Measurements from ENCODE around the gene ZNF556. TPM values are rescaled to one million over a fixed set of nuclear protein-coding genes. Genes with fewer than 3 reads are reported as not detected.
"Not testable (repeated sequence)": the region's sequence is repeated elsewhere in the genome, so short reads cannot be mapped to it uniquely, and the experiment has no call there.

Gene ZNF556
- total RNA-seq, 1 experiment from 2014 or later = 0.32 TPM

- DNase-seq (ENCODE audit: extremely low read depth, low read depth) = no peak
Measured at GRCh38 chr19:2852598-2852997, 14.5 kb upstream of the ZNF556 start.

GRCh38 chr19:2853015-2853606 lies 14.0 kb upstream of the ZNF556 start:
- no peak for DNase-seq (ENCODE audit: extremely low read depth, low read depth)

- DNase-seq (ENCODE audit: extremely low read depth, low read depth) = no peak
Measured at GRCh38 chr19:2854849-2855248, 12.3 kb upstream of the ZNF556 start.

- no peak for DNase-seq (ENCODE audit: extremely low read depth, low read depth)
Measured at GRCh38 chr19:2856457-2857050, 10.6 kb upstream of the ZNF556 start.

- DNase-seq (ENCODE audit: extremely low read depth, low read depth) = no peak
Measured at GRCh38 chr19:2858864-2859263, 8.3 kb upstream of the ZNF556 start.

- no peak for DNase-seq (ENCODE audit: extremely low read depth, low read depth)
Measured at GRCh38 chr19:2863816-2864215, 3.3 kb upstream of the ZNF556 start.

- DNase-seq (ENCODE audit: extremely low read depth, low read depth) = no peak
Measured at GRCh38 chr19:2865334-2866100, 1.6 kb upstream of the ZNF556 start.

- no peak for DNase-seq (ENCODE audit: extremely low read depth, low read depth)
Measured at GRCh38 chr19:2866495-2867024, 575 bp upstream of the ZNF556 start.

GRCh38 chr19:2869618-2870017 lies 2.5 kb downstream of the ZNF556 start:
- DNase-seq (ENCODE audit: extremely low read depth, low read depth) = no peak

GRCh38 chr19:2872175-2872574 lies 5.0 kb downstream of the ZNF556 start:
- not testable (repeated sequence) for DNase-seq (ENCODE audit: extremely low read depth, low read depth)

- DNase-seq (ENCODE audit: extremely low read depth, low read depth) = no peak
Measured at GRCh38 chr19:2877398-2878331, 10.5 kb downstream of the ZNF556 start.

GRCh38 chr19:2883686-2884439 lies 16.7 kb downstream of the ZNF556 start:
- DNase-seq (ENCODE audit: extremely low read depth, low read depth) = no peak

GRCh38 chr19:2885736-2886135 lies 18.6 kb downstream of the ZNF556 start:
- no peak for DNase-seq (ENCODE audit: extremely low read depth, low read depth)

- DNase-seq (ENCODE audit: extremely low read depth, low read depth) = peak; percentile 61
Measured at GRCh38 chr19:2887391-2887914, 20.3 kb downstream of the ZNF556 start.

- DNase-seq (ENCODE audit: extremely low read depth, low read depth) = no peak
Measured at GRCh38 chr19:2888731-2889224, 21.6 kb downstream of the ZNF556 start.

GRCh38 chr19:2890531-2890930 lies 23.4 kb downstream of the ZNF556 start:
- not testable (repeated sequence) for DNase-seq (ENCODE audit: extremely low read depth, low read depth)

- DNase-seq (ENCODE audit: extremely low read depth, low read depth) = no peak
Measured at GRCh38 chr19:2896694-2897093, 29.6 kb downstream of the ZNF556 start.

GRCh38 chr19:2900296-2901252 lies 33.4 kb downstream of the ZNF556 start, which contains the start of gene ZNF57:
Gene ZNF57, plus strand, starts transcription at chr19:2900928. Its CDS starts 118 bp downstream, at chr19:2901046.
- peak; percentile 97 for DNase-seq (ENCODE audit: extremely low read depth, low read depth)
